GM18519 (cell line): Measurements from ENCODE around the gene PLEKHM3.

Experiments
- ATAC-seq: cut with Tn5 transposase; IDR thresholded peaks from one replicate; pipeline ENCODE4 v1.9.1; 2021; ENCODE audit warnings: mild to moderate bottlenecking, moderate library complexity; ENCODE audit not compliant: unreplicated experiment, low FRiP score

The PLEKHM3 gene

GRCh38 chr2:207896525-207897285 is 128.6 kb downstream of the PLEKHM3 start:
- no peak for ATAC-seq

GRCh38 chr2:207895274-207895860 is 130.0 kb downstream of the PLEKHM3 start:
- no peak for ATAC-seq

GRCh38 chr2:207892716-207893402 is 132.5 kb downstream of the PLEKHM3 start:
- ATAC-seq, result no peak

GRCh38 chr2:207891086-207891844 is 134.1 kb downstream of the PLEKHM3 start:
- ATAC-seq, result no peak

GRCh38 chr2:207887500-207887899 is 137.8 kb downstream of the PLEKHM3 start:
- ATAC-seq, result no peak

- ATAC-seq, result no peak
Measured at GRCh38 chr2:207885010-207885409, 140.3 kb downstream of the PLEKHM3 start.

- ATAC-seq, result no peak
Measured at GRCh38 chr2:207884127-207884526, 141.2 kb downstream of the PLEKHM3 start.

- no peak for ATAC-seq
Measured at GRCh38 chr2:207883002-207883780, 142.1 kb downstream of the PLEKHM3 start.

- ATAC-seq, result no peak
Measured at GRCh38 chr2:207881902-207882301, 143.4 kb downstream of the PLEKHM3 start.

GRCh38 chr2:207879536-207879935 is 145.8 kb downstream of the PLEKHM3 start:
- ATAC-seq, result no peak

GRCh38 chr2:207876842-207877535 is 148.3 kb downstream of the PLEKHM3 start:
- ATAC-seq, result no peak

GRCh38 chr2:207875473-207876212 is 149.7 kb downstream of the PLEKHM3 start:
- no peak for ATAC-seq

GRCh38 chr2:207873794-207874193 is 151.5 kb downstream of the PLEKHM3 start:
- ATAC-seq, result peak; percentile 69

GRCh38 chr2:207871911-207872310 is 153.4 kb downstream of the PLEKHM3 start:
- ATAC-seq, result no peak

GRCh38 chr2:207871506-207871905 is 153.8 kb downstream of the PLEKHM3 start:
- no peak for ATAC-seq

GRCh38 chr2:207870814-207871213 is 154.5 kb downstream of the PLEKHM3 start:
- ATAC-seq, result no peak

- ATAC-seq, result no peak
Measured at GRCh38 chr2:207869784-207870778, 155.2 kb downstream of the PLEKHM3 start.
